Activated CD8-positive, alpha-beta memory T cell treated with anti-CD3 and anti-CD28 coated beads for 1 hour (primary cell): ENCODE data around the gene GADD45GIP1.
"Not testable (repeated sequence)": the region's sequence is repeated elsewhere in the genome, so short reads cannot be mapped to it uniquely, and the experiment has no call there.

Experiments used
- DNase-seq, 2 donors: peaks; one replicate each; pipeline ENCODE4 v3.0.0-alpha.2; 2020; ENCODE audit warnings: low read depth in 1 of 2; ENCODE audit errors: extremely low read depth in 1 of 2

GADD45GIP1 gene

GRCh38 chr19:12965017-12965811, 8.2 kb upstream of the GADD45GIP1 start:
- peak; percentile 46 to 67 for DNase-seq

DNA sequence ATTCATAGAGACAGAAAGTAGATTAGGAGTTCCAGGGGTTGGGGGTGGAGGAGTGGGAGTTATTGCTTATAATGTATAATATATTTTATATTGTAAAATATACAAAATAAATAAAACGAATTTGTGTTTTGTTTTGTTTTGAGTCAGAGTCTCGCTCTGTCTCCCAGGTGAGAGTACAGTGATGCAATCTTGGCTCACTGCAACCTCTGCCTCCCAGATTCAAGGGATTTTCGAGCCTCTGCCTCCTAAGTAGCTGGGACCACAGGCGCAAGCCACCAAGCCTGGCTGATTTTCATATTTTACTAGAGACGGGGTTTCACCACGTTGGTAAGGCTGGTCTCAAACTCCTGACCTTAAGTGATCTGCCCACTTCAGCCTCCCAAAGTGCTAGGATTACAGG, 2.5 kb upstream of the GADD45GIP1 start:
- DNase-seq, result no peak

DNA sequence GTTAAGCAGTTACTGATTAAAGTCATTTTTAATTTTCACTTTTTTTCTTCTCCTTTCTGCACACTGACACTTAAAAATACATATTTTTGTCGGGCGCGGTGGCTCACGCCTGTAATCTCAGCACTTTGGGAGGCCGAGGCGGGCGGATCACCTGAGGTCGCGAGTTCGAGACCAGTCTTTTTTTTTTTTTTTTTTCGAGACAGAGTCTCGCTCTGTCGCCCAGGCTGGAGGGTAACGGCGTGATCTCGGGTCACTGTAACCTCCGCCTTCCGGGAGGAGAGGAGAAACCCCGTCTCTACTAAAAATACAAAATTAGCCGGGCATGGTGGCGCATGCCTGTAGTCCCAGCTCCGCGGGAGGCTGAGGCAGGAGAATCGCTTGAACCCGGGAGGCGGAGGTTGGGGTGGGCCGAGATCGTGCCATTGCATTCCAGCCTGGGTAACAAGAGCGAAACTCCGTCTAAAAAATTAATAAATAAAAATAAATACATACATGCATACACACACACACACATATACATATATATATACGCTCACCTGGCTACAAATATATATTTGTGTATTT, 448 bp upstream of the GADD45GIP1 start:
- not testable (repeated sequence) for DNase-seq

GRCh38 chr19:12955996-12956395, 1.0 kb downstream of the GADD45GIP1 start:
- no peak for DNase-seq

DNA sequence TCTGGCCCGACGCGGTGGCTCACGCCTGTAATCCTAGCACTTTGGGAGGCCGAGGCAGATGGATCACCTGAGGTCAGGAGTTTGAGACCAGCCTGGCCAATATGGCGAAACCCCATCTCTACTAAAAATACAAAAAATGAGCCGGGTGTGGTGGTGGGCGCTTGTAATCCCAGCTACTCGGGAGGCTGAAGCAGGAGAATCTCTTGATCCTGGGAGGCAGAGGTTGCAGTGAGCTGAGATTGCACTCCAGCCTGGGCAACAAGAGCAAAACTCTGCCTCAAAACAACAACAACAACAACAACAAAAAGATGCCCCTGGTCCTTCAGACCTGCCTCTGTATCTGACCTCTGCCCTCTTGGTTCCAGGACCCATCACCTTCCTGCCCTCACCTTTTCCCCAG, 1.4 kb downstream of the GADD45GIP1 start:
- not testable (repeated sequence) for DNase-seq

- DNase-seq, result no peak
Observed at GRCh38 chr19:12954612-12954962, 2.4 kb downstream of the GADD45GIP1 start.

GRCh38 chr19:12953799-12954611, 3.0 kb downstream of the GADD45GIP1 start:
- DNase-seq, result no peak

- no peak for DNase-seq
Observed at GRCh38 chr19:12953138-12953798, 3.8 kb downstream of the GADD45GIP1 start.

DNA sequence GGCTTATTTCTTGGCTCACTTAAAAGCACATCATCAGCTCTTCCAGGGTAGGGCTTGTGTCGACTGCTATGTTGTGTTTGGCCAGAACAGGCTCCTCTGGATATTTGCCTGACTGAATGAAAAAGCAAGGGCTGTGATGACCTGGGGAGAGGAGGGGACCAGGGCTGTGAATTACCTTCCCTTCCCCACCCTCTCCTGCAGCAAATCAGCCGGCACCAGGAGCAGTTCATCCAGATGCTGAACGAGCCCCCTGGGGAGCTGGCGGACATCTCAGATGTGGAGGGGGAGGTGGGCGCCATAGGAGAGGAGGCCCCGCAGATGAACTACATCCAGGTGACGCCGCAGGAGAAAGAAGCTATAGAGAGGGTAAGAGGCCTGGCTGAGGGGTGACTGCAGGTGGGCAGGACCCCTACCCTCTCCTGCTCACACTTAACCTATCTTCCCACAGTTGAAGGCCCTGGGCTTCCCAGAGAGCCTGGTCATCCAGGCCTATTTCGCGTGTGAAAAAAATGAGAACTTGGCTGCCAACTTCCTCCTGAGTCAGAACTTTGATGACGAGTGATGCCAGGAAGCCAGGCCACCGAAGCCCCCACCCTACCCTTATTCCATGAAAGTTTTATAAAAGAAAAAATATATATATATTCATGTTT, 4.4 kb downstream of the GADD45GIP1 start:
- DNase-seq, result no peak

DNA sequence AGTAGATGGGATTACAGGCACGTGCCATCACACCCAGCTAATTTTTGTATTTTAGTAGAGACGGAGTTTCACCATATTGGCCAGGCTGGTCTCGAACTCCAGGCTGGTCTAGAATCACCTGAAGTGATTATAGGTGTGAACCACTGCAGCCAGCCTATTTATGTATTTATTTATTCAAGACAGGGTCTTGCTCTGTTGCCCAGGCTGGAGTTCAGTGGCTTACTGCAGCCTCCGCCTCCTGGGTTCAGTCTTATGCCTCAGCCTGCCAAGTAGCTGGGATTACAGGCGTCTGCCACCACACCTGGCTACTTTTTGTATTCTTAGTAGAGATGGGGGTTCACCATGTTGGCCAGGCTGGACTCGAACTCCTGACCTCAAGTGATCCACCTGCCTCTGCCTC, 5.0 kb downstream of the GADD45GIP1 start:
- not testable (repeated sequence) for DNase-seq

DNA sequence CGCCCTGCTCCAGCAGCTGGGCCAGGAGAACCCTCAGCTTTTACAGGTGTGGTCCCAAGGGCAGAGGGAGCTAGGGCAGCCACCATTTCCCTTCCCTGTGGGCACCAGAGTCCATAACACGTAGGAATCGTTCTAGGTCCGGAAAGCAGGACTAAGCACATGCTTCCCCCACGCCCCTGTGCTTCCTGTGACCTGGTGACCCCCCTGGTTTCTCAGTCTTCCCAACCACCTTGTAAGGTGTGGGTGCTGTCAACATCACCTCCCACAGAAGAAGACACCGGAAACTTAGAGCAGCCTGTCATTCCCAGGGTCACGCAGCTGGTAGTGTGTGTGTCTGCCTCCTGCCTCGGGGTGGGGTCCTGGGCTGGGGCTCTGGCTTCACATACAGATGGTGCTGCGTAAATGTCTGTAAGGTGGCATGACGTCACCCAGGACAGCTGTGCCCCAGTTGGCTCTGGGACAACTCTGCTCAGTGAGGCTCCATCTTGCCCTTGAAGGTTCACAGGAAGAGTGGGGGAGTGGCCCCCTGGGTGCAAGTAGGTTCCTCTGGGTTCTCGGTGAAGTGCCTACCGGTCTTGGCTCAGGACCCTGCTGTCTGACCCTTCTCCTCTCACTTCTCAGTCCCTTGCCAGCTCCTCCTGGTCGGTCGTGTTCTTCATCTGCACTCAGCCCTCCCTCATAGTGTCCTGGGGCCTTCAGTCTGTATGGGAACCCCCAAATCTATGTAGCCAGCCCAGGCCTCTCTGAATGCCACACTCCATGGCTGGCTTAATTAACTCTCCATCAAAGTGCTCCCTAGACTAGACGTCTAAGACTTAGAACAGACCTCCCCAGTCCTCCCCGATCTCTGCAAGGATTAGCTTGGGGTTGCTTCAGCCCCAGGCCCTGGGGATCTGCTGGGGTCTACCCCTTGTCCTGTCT, 7.4 kb downstream of the GADD45GIP1 start:
- no peak for DNase-seq

DNA sequence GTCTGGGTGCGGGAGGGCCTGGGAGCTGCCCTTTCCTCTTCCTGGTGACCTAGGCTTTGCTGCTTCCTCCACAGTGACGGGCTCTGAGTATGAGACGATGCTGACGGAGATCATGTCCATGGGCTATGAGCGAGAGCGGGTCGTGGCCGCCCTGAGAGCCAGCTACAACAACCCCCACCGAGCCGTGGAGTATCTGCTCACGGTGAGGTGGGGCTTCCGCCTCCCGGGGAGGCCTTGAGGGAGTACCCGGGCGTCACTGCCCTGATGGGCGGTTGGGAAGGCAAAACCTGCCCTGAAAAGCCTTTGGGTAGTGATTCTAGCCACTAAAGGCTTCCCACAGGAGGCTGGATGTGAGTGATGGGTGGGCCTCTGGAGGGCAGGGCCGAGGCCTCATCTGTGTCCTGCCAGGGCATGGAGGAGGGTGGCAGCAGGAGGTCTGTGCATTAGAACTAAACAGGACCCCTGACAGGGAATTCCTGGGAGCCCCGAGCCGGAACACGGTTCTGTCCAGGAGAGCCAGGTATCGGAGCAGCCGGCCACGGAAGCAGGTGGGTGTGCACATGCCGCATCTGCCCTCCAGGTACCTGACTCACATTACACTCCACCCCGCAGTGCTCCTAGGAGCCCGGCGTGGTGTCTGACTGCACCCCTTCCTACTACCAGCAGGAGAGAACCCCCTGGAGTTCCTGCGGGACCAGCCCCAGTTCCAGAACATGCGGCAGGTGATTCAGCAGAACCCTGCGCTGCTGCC, 8.2 kb downstream of the GADD45GIP1 start:
- DNase-seq, result no peak

- no peak for DNase-seq
Observed at GRCh38 chr19:12947702-12948611, 9.1 kb downstream of the GADD45GIP1 start.

GRCh38 chr19:12946731-12947496, 10.1 kb downstream of the GADD45GIP1 start:
- no peak for DNase-seq

DNA sequence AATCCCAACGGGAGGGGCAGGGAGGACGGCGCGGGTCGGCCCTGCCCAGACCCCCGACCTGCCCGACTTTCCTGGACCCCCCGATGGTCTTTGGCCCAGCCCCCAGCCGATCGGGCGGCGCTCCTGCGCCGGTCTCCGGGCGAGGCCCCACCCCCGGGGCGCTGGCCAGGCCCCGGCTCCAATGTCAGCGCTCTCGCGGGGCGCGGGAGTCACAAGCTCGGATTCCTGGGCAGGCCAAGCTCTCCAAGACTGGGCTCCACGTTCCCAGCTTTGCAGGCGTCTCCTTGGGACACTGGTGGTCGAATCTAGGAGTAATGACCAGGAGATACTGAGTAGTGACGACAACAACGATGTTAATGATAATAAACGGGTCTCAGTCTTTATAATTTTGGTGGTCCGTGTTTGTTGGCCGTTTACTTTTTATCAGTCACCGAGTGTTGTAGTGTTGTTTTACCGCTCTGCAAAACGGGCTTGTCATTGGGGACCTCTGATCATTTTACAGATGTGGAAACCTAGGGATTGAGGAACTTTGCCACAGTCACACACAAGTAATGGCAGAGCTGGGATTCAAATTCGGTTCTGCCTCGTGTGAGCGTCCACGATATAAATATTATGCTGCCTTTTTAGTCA, 10.8 kb downstream of the GADD45GIP1 start:
- peak in 1 of 2 donors; percentile 35 for DNase-seq

DNA sequence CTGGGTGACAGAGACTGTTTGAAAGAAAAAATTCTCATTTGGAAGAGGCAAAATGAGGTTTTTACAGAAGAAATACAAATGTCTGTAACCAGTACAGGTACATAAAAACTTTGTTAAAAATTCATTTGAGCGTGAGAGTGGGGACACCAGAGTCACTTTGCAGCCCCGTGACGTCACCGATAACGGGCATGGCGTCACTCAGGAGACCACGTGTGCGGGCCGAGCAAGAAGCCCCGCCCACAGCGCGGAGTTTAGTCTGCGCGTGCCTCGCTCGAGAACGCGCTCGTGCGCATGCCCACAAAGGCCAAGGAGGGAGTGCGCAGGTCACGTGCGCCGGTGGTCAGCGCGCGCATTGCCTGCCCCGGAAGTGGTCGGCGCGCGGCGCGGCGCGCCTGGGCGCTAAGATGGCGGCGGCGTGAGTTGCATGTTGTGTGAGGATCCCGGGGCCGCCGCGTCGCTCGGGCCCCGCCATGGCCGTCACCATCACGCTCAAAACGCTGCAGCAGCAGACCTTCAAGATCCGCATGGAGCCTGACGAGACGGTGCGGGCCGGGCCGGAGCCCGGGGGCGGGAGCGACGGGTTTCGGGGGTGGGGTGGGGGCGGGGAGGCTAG, 11.4 kb downstream of the GADD45GIP1 start, which contains the start of gene RAD23A:
TSS of gene RAD23A (plus strand) at position 384 of the 613 bp plus-strand sequence. CDS start at position 471, 87 bp downstream.
- peak; percentile 96 to 98 for DNase-seq
